ENCODE measurements around the gene CHST5. TPM values are rescaled to one million over a fixed set of nuclear protein-coding genes. Genes with fewer than 3 reads are reported as not detected.

The CHST5 gene
- polyA plus RNA-seq, 3 donors: not detected

- H3K9ac ChIP-seq (ENCODE audit: insufficient read depth, low read length, poor library complexity, severe bottlenecking): no peak overlapping the region
- H3K27me3 ChIP-seq (ENCODE audit: control insufficient read depth in 2 of 2, insufficient read depth in 2 of 2, low read length in 2 of 2): peaks cover 0 to 3% of the 10 kb centered on the region in 2 donors
- peak overlapping the region; percentile 38 for H3K4me2 ChIP-seq (replicated peaks; ENCODE audit: extremely low read depth, low read length, poor library complexity, severe bottlenecking)
- no CpG with 5 or more reads among the region's 3 CpGs for WGBS (ENCODE audit: insufficient coverage)
- H3K36me3 Mint-ChIP-seq: no peaks in the 10 kb centered on the region
- H3K4me1 Mint-ChIP-seq: peaks cover 24% of the 10 kb centered on the region
- no peaks in the 10 kb centered on the region for H4K20me1 ChIP-seq (ENCODE audit: insufficient read depth, low read length)
- H3K36me3 ChIP-seq (replicated peaks in 1 of 2; ENCODE audit: control insufficient read depth in 1 of 2, insufficient read depth in 2 of 2, low read length in 2 of 2): no peaks in the 10 kb centered on the region
- no peaks in the 10 kb centered on the region for H3K79me2 ChIP-seq (ENCODE audit: insufficient read depth, low read length)
- no peaks in the 10 kb centered on the region for H3K9me3 ChIP-seq (replicated peaks in 1 of 2; ENCODE audit: control insufficient read depth in 1 of 2, insufficient read depth in 1 of 2, low read length in 2 of 2)
- peak overlapping the region in 1 of 3 experiments; percentile 44 for H3K4me3 ChIP-seq (replicated peaks in 1 of 3; ENCODE audit: low read depth in 2 of 3, low read length in 3 of 3)
- peaks cover 18 to 20% of the 10 kb centered on the region in 2 donors for H3K4me1 ChIP-seq (ENCODE audit: control insufficient read depth in 1 of 2, insufficient read depth in 2 of 2, low read length in 2 of 2)
- intact Hi-C loops (cut with micrococcal nuclease): no loop called here
- no peak for TF ChIP-seq CTCF (IDR thresholded peaks at IDR 0.05)
- peak overlapping the region in 1 of 2 donors; percentile 69 for H3K27ac ChIP-seq (ENCODE audit: low read depth in 1 of 2, low read length in 2 of 2)
- H3K27me3 Mint-ChIP-seq (ENCODE audit: low read depth in 3 of 3): peaks cover 0 to 9% (median 6%) of the 10 kb centered on the region in 3 donors
- H3K4me3 Mint-ChIP-seq: no peak overlapping the region
- H3K27ac Mint-ChIP-seq: peak overlapping the region; percentile 84 to 95 (median 92)
- no peak overlapping the region for H2AFZ ChIP-seq (ENCODE audit: insufficient read depth, low read depth, low read length, poor library complexity, severe bottlenecking)
- no peak for DNase-seq
- no peaks in the 10 kb centered on the region for H3K9me3 Mint-ChIP-seq
These were observed 29.8 kb downstream of the CHST5 start for GRCh38 chr16:75506107-75506506.

GRCh38 chr16:75503801-75504200, 32.1 kb downstream of the CHST5 start:
- H3K27me3 ChIP-seq (ENCODE audit: control insufficient read depth in 2 of 2, insufficient read depth in 2 of 2, low read length in 2 of 2): peaks cover 0 to 3% of the 10 kb centered on the region in 2 donors
- WGBS (ENCODE audit: insufficient coverage): 100% methylated on average over 1 of the region's 1 CpG
- Mint-ChIP-seq H3K9me3 (no peaks in the 10 kb centered on the region), H3K36me3 (no peaks in the 10 kb centered on the region), H3K4me1 (peaks cover 24% of the 10 kb centered on the region), H3K27me3 (ENCODE audit: low read depth in 3 of 3) (peaks cover 1 to 8% (median 6%) of the 10 kb centered on the region in 3 donors), H3K4me3 (no peak overlapping the region), H3K27ac (peak overlapping the region in 1 of 7 donors; percentile 43)
- H3K4me2 ChIP-seq (replicated peaks; ENCODE audit: extremely low read depth, low read length, poor library complexity, severe bottlenecking): no peak overlapping the region
- H3K9ac ChIP-seq (ENCODE audit: insufficient read depth, low read length, poor library complexity, severe bottlenecking): no peak overlapping the region
- H3K36me3 ChIP-seq (replicated peaks in 1 of 2; ENCODE audit: control insufficient read depth in 1 of 2, insufficient read depth in 2 of 2, low read length in 2 of 2): no peaks in the 10 kb centered on the region
- no peak overlapping the region for H3K4me3 ChIP-seq (replicated peaks in 1 of 3; ENCODE audit: low read depth in 2 of 3, low read length in 3 of 3)
- TF ChIP-seq CTCF (IDR thresholded peaks at IDR 0.05): no peak
- no peak overlapping the region for H2AFZ ChIP-seq (ENCODE audit: insufficient read depth, low read depth, low read length, poor library complexity, severe bottlenecking)
- DNase-seq: no peak
- H4K20me1 ChIP-seq (ENCODE audit: insufficient read depth, low read length): no peaks in the 10 kb centered on the region
- intact Hi-C loops (cut with micrococcal nuclease): no loop called here
- no peaks in the 10 kb centered on the region for H3K79me2 ChIP-seq (ENCODE audit: insufficient read depth, low read length)
- no peaks in the 10 kb centered on the region for H3K9me3 ChIP-seq (replicated peaks in 1 of 2; ENCODE audit: control insufficient read depth in 1 of 2, insufficient read depth in 1 of 2, low read length in 2 of 2)
- H3K27ac ChIP-seq (ENCODE audit: low read depth in 1 of 2, low read length in 2 of 2): no peak overlapping the region
- peaks cover 18 to 20% of the 10 kb centered on the region in 2 donors for H3K4me1 ChIP-seq (ENCODE audit: control insufficient read depth in 1 of 2, insufficient read depth in 2 of 2, low read length in 2 of 2)

All from CD14-positive monocyte (primary cell).